Body of pancreas (tissue), 4 donors: ENCODE data around the gene DUOXA1.

ENCODE experiments used
- CTCF ChIP-seq, 7 experiments: fragments of 450-650 bp in 4 of 7; fragments of 200-600 bp in 3 of 7; sonication (generic) in 3 of 7; IDR thresholded peaks; one replicate each; pipeline ENCODE4 v1.5.1; 2016 to 2019; ENCODE audit warnings: antibody characterized with exemption in 7 of 7
- POLR2A ChIP-seq, 3 donors: fragments of 450-650 bp; IDR thresholded peaks; one replicate each; pipeline ENCODE4 v1.6.1; 2016; ENCODE audit warnings: antibody characterized with exemption in 3 of 3, mild to moderate bottlenecking in 2 of 3

DNA sequence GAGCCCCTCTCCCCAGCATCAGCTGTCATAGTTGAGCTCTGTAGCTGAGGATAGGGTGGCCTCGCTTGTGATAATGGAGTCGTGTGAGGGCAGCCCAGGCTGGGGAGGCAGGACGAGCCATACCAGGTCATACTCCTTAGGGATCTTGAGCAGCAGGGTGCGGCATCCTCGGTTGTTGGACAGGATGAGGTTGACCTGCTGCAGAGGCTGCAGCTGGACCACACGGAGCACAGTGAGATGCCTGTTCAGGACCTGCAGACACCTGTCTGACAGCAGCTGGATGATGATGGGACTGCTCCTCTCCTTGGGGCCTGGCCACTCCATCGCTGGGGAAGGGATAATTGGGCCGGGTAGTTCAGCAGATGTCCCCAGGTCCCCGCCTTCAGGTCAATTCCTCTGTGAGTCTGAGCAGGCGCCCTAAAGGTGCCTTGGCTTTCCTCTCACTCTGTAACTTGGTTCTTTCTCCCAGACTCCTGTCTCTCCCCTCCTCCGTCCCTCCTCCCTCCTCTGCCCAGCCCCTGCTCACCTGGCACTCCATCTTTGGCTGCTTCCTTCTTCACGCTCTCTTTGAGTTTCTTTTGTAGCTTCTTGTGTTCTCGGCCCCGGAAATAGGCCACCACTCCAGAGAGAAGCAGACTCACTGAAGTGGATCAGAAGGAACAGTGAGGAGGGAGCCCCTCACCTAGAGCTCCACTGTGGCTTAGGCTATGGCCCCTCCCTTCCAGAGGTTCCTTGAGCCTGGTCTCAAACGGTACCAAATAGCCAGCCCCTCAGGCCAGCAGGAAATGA lies 23.5 kb downstream of the DUOXA1 start:
- TF ChIP-seq POLR2A (IDR thresholded peaks at IDR 0.05) (no peak), CTCF (IDR thresholded peaks at IDR 0.05) (no peak)
